Astrocyte (in vitro differentiated cells and primary cell): ENCODE results near the gene CPEB4. TPM values are rescaled to one million over a fixed set of nuclear protein-coding genes. Genes with fewer than 3 reads are reported as not detected.

Experiments
- DNase-seq: peaks from one replicate; pipeline ENCODE4 v3.0.0-alpha.2; 2010; ENCODE audit warnings: low read depth
- FAIRE-seq: peaks from 2 replicates; lab custom pipeline; 2011; peaks lifted over from hg19 to GRCh38; lab: Jason Lieb, UNC
- H2AFZ ChIP-seq: 2 replicates; pipeline ENCODE4 v1.6.0; 2012; ENCODE audit warnings: low read depth, low read length, inconsistent platforms
- H3K27ac ChIP-seq: 2 replicates; pipeline ENCODE4 v1.5.1; 2011; ENCODE audit warnings: low read depth, low read length, inconsistent platforms
- H3K27me3 ChIP-seq: 2 replicates; pipeline ENCODE4 v1.6.0; 2011; ENCODE audit warnings: low read length, inconsistent platforms; ENCODE audit not compliant: insufficient read depth
- H3K36me3 ChIP-seq: 2 replicates; pipeline ENCODE4 v1.5.1; 2011; ENCODE audit warnings: low read length, inconsistent platforms; ENCODE audit not compliant: insufficient read depth
- H3K4me1 ChIP-seq: 2 replicates; pipeline ENCODE4 v1.5.1; 2011; ENCODE audit warnings: low read length, inconsistent platforms; ENCODE audit not compliant: insufficient read depth
- H3K4me2 ChIP-seq: 2 replicates; pipeline ENCODE4 v1.6.0; 2012; ENCODE audit warnings: low read length, inconsistent platforms
- H3K4me3 ChIP-seq: 2 replicates; pipeline ENCODE4 v1.5.1; 2011; ENCODE audit warnings: low read depth, mild to moderate bottlenecking, low read length, inconsistent platforms; ENCODE audit not compliant: insufficient read depth
- H3K79me2 ChIP-seq: 2 replicates; pipeline ENCODE4 v1.6.0; 2012; ENCODE audit warnings: mild to moderate bottlenecking, low read length, inconsistent platforms; ENCODE audit not compliant: insufficient read depth
- H3K9ac ChIP-seq: 2 replicates; pipeline ENCODE4 v1.6.0; 2012; ENCODE audit warnings: mild to moderate bottlenecking, low read length, inconsistent platforms
- H3K9me3 ChIP-seq: 2 replicates; pipeline ENCODE4 v1.5.1; 2012; ENCODE audit warnings: low read depth, mild to moderate bottlenecking, low read length, inconsistent platforms; ENCODE audit not compliant: insufficient read depth
- H4K20me1 ChIP-seq: 2 replicates; pipeline ENCODE4 v1.6.0; 2012; ENCODE audit warnings: low read length, inconsistent platforms; ENCODE audit not compliant: insufficient read depth
- H3K27ac Mint-ChIP-seq: one replicate; pipeline ENCODE4 v1.8.0; 2021; ENCODE audit warnings: mild to moderate bottlenecking, mixed read lengths; ENCODE audit not compliant: unreplicated experiment
- H3K27me3 Mint-ChIP-seq: one replicate; pipeline ENCODE4 v1.8.0; 2021; ENCODE audit warnings: low read depth, mixed read lengths; ENCODE audit not compliant: unreplicated experiment
- H3K36me3 Mint-ChIP-seq: one replicate; pipeline ENCODE4 v1.8.0; 2021; ENCODE audit warnings: low read depth, mixed read lengths; ENCODE audit not compliant: unreplicated experiment
- H3K4me1 Mint-ChIP-seq: one replicate; pipeline ENCODE4 v1.8.0; 2021; ENCODE audit warnings: low read depth, mixed read lengths; ENCODE audit not compliant: unreplicated experiment
- H3K4me3 Mint-ChIP-seq: one replicate; pipeline ENCODE4 v1.8.0; 2021; ENCODE audit warnings: mild to moderate bottlenecking, moderate library complexity, mixed read lengths; ENCODE audit not compliant: unreplicated experiment
- H3K9me3 Mint-ChIP-seq: one replicate; pipeline ENCODE4 v1.8.0; 2021; ENCODE audit warnings: mild to moderate bottlenecking, mixed read lengths; ENCODE audit not compliant: unreplicated experiment
- EZH2 ChIP-seq: IDR thresholded peaks from 2 replicates; pipeline ENCODE4 v1.6.1; 2012; ENCODE audit warnings: mild to moderate bottlenecking, low read length, inconsistent platforms; ENCODE audit not compliant: insufficient read depth
- total RNA-seq: library from RNA; stranded (reverse); gene quantifications from 2 replicates; pipeline ENCODE4 v1.2.1, GENCODE V29; 2021
- TF ChIP-seq, protein P1 (sequence below): IDR thresholded peaks from 2 replicates; pipeline ENCODE4 v1.5.1; 2011; ENCODE audit warnings: low read depth, mild to moderate bottlenecking, inconsistent platforms, low read length, moderate library complexity; ENCODE audit not compliant: insufficient read depth

The CPEB4 gene
- total RNA-seq, 1 donor from 2014 or later: 37.2 TPM

DNA sequence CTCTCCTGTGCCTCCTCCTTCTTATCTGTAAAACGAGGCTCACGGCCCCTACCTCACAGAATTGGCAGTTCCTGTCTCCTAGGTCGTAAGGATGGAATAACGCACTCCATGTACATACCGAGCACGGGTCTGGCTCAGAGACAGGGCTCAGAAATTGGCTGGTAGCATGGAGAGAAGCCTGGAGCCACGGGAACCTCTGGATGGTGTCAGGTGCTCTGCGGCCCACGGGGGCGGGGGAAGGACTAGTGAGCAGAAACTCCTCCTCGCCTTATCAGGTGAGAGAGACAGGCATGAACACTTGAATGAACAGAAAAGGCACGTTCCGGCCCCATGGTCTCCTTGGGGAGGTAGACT is 85.4 kb downstream of the CPEB4 start:
- Mint-ChIP-seq H3K4me3 (no peak overlapping the region), H3K4me1 (peaks cover 26% of the 10 kb centered on the region), H3K36me3 (no peaks in the 10 kb centered on the region), H3K27me3 (peaks cover 6% of the 10 kb centered on the region), H3K9me3 (no peaks in the 10 kb centered on the region), H3K27ac (no peak overlapping the region)
- Histone ChIP-seq H2AFZ (peak overlapping the region; percentile 95), H3K9ac (peak overlapping the region; percentile 74), H4K20me1 (no peaks in the 10 kb centered on the region), H3K9me3 (no peaks in the 10 kb centered on the region), H3K4me2 (peak overlapping the region; percentile 93), H3K36me3 (no peaks in the 10 kb centered on the region), H3K4me1 (peaks cover 20% of the 10 kb centered on the region), H3K27me3 (no peaks in the 10 kb centered on the region), H3K79me2 (no peaks in the 10 kb centered on the region), H3K4me3 (peak overlapping the region; percentile 57), H3K27ac (no peak overlapping the region)
- DNase-seq: no peak
- TF ChIP-seq, protein P1, sequence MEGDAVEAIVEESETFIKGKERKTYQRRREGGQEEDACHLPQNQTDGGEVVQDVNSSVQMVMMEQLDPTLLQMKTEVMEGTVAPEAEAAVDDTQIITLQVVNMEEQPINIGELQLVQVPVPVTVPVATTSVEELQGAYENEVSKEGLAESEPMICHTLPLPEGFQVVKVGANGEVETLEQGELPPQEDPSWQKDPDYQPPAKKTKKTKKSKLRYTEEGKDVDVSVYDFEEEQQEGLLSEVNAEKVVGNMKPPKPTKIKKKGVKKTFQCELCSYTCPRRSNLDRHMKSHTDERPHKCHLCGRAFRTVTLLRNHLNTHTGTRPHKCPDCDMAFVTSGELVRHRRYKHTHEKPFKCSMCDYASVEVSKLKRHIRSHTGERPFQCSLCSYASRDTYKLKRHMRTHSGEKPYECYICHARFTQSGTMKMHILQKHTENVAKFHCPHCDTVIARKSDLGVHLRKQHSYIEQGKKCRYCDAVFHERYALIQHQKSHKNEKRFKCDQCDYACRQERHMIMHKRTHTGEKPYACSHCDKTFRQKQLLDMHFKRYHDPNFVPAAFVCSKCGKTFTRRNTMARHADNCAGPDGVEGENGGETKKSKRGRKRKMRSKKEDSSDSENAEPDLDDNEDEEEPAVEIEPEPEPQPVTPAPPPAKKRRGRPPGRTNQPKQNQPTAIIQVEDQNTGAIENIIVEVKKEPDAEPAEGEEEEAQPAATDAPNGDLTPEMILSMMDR: no peak
- TF ChIP-seq EZH2: no peak
- FAIRE-seq: no peak

DNA sequence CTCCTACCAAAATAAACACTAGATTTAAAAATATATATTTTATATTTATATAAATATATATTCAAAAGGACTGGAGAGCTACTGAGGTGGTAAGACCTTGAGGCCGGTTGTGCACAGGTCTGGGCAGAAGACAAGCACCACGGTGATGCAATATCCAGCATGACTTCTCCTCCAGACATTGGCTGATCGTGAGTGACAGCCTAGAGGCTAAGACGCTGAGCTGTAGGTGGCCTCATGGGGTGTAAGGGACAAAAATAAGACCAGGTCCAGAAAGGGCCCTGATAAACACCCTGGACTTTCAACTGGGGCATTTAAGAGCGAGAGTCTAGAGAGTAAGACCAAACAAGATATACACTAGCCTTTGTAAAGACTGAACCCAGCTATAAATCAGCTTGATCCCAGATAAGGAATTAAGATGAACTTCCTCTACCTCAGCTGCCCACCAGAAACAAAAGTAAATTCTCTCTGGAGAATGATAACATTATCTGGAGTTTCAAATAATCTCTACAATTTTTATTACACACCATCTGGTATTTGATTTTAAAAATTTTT is 86.6 kb downstream of the CPEB4 start:
- no peak overlapping the region for H3K4me3 ChIP-seq
- DNase-seq (no peak), FAIRE-seq (no peak)
- Mint-ChIP-seq H3K4me3 (no peak overlapping the region), H3K4me1 (peaks cover 15% of the 10 kb centered on the region), H3K36me3 (no peaks in the 10 kb centered on the region), H3K27me3 (peaks cover 6% of the 10 kb centered on the region), H3K27ac (no peak overlapping the region), H3K9me3 (no peaks in the 10 kb centered on the region)
- H2AFZ ChIP-seq: no peak overlapping the region
- H3K4me2 ChIP-seq: no peak overlapping the region
- no peaks in the 10 kb centered on the region for H3K27me3 ChIP-seq
- H3K27ac ChIP-seq: no peak overlapping the region
- peaks cover 9% of the 10 kb centered on the region for H3K4me1 ChIP-seq
- H4K20me1 ChIP-seq: no peaks in the 10 kb centered on the region
- H3K9me3 ChIP-seq: no peaks in the 10 kb centered on the region
- no peaks in the 10 kb centered on the region for H3K79me2 ChIP-seq
- no peaks in the 10 kb centered on the region for H3K36me3 ChIP-seq
- no peak overlapping the region for H3K9ac ChIP-seq
- TF ChIP-seq, protein P1: no peak

DNA sequence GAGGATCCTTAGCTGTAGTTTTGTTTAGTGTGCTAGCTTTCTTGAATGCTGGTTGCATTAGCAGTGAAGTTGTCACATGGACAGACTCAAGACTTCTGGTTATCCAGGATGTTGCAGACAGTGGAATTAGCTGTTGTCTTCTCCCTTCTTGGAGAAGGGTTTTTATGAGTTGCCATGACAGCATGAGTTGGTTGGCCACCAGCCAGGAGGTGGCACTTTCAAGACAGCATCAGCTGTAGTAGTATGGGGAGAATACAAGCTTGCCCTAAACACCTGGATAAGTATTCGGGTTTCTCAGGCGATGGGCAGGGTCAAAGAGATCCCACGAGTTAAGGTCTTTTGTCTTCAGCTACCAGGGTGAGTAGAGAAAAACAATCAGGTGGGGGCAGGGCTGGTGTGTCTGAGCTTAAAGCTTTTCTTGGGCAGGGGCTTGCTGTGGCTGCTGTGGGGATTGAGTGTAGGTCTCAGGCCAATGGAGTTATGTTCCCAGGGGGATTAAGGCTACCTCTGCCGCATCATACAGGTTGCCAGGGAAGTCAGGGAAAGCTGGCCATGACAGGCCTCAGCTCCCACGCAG is 93.1 kb downstream of the CPEB4 start:
- Mint-ChIP-seq H3K27ac (no peak overlapping the region), H3K27me3 (peaks cover 9% of the 10 kb centered on the region), H3K4me3 (no peak overlapping the region), H3K4me1 (no peaks in the 10 kb centered on the region), H3K9me3 (peaks cover 3% of the 10 kb centered on the region), H3K36me3 (no peaks in the 10 kb centered on the region)
- Histone ChIP-seq H3K9ac (no peak overlapping the region), H3K27ac (no peak overlapping the region), H3K4me2 (no peak overlapping the region), H3K4me1 (no peaks in the 10 kb centered on the region), H3K9me3 (no peaks in the 10 kb centered on the region), H3K79me2 (no peaks in the 10 kb centered on the region), H3K36me3 (no peaks in the 10 kb centered on the region), H2AFZ (no peak overlapping the region), H3K27me3 (peaks cover 9% of the 10 kb centered on the region), H3K4me3 (no peak overlapping the region), H4K20me1 (no peaks in the 10 kb centered on the region)
- TF ChIP-seq, protein P1: no peak
- TF ChIP-seq EZH2: no peak
- DNase-seq: no peak
- FAIRE-seq: no peak
